ENCODE data around the gene CWC27.

- TF ChIP-seq POLR2AphosphoS5 (IDR thresholded peaks at IDR 0.05; ENCODE audit: low read depth, low read length), result no peak
- TF ChIP-seq POLR2A (IDR thresholded peaks at IDR 0.05; ENCODE audit: low read depth, low read length), result no peak
- no peak for TF ChIP-seq TAF1 (IDR thresholded peaks at IDR 0.05; ENCODE audit: borderline replicate concordance, low read depth, low read length)
Observed at GRCh38 chr5:64861281-64861680, 92.6 kb downstream of the CWC27 start.
